Right cardiac atrium (tissue), 5 donors: Measurements from ENCODE around the gene AASDH. TPM values are rescaled to one million over a fixed set of nuclear protein-coding genes. Genes with fewer than 3 reads are reported as not detected.

Source experiments
- ATAC-seq, 2 donors: fragments of 200-7000 bp; cut with Tn5 transposase; one replicate each; pipeline versions ENCODE4 v1.8.0 to v1.9.1; 2020; ENCODE audit warnings: moderate library complexity in 2 of 2, mild to moderate bottlenecking in 1 of 2
- DNase-seq, 3 donors: peaks; one replicate each; pipeline ENCODE4 v3.0.0-alpha.2; 2020
- H3K27ac ChIP-seq: one replicate; pipeline ENCODE4 v1.5.1; 2013; ENCODE audit warnings: mild to moderate bottlenecking, low read length, control low read depth, moderate library complexity
- H3K27me3 ChIP-seq: one replicate; pipeline ENCODE4 v1.6.1; 2013; ENCODE audit not compliant: control insufficient read depth, insufficient read depth
- H3K4me1 ChIP-seq: one replicate; pipeline ENCODE4 v1.6.1; 2013; ENCODE audit warnings: low read length; ENCODE audit not compliant: control insufficient read depth, insufficient read depth
- H3K4me3 ChIP-seq: one replicate; pipeline ENCODE4 v1.5.1; 2013; ENCODE audit warnings: low read length, control low read depth
- H3K9me3 ChIP-seq: one replicate; pipeline ENCODE4 v1.6.1; 2013; ENCODE audit warnings: low read length; ENCODE audit not compliant: control insufficient read depth
- WGBS: extraction: QIAGEN DNeasy Blood & Tissue Kit; methylation state at CpG from one replicate; pipeline ENCODE4 v1.1.7; 2013; 5-methylcytosine and 5-hydroxymethylcytosine counted together
- intact Hi-C, 4 donors: fragments of 100-400 bp; cut with DNase I; formaldehyde crosslinking; loops; one replicate each; pipeline versions ENCODE4 v1.11.0 to v1.14.0; 2022 to 2023
- polyA plus RNA-seq: library from polyadenylated mRNA; stranded (reverse); fragments of 200-250 nt; gene quantifications from one replicate; pipeline ENCODE4 v1.2.3, GENCODE V29; 2013
- total RNA-seq, 4 donors: library from RNA; stranded (reverse); fragmentation: NEBNext Ultra II Directional; extraction: Animal tissue kit (Norgen Biotek cat#: 25700); gene quantifications; one replicate each; pipeline ENCODE4 v1.2.1, GENCODE V29; 2021
- donor health status: healthy with polysubstance abuse.
- donor health status: DM: no; HTN: yes; CAD: no.
- donor health status: DM: no; HTN: no; CAD: no.
- donor health status: DM: no; HTN: yes; CAD: no; lungs with severe emphysema.
- donor health status: DM: yes; HTN: yes; CAD: no.

Gene AASDH
- total and polyA plus RNA-seq, 5 donors = 3.0 to 9.8 (median 8.1) TPM

DNA sequence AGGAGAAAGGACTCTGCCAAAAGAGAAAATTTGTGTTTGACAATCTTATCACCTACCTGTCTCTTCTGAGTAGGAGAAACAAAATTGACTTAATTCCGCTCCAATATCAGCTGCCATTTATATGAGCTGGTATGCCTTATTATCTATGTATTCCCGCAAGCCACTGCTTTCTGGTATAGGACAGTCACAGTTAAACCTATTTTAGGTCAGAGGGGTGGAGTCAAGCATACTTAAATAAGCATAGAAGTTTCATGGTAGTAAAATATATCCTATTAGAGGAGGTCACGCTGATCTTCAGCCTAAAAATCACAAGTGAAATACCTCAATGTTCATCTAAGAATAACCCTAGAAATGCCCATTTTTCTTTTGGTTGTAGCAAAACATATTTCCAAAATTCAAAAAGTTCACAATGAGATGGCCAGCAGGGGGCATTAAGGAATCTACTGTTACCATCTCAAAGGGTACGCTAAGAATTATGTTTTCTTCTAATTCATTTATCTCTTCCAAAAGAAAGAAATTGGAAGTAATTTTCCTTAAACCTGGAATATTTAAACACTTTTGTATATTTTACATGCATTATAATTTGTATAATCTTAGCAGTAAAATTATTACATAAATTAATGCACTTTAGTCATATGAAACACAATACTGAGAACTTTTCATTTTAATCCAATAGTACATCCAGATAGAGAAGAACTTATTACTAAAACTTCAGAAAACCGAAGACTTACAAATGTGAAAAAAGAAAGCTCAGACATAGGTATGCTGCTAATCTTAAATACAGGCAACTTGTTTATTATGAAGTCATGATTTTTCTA lies 37.6 kb upstream of the AASDH start:
- Histone ChIP-seq H3K4me1 (no peaks in the 10 kb centered on the region), H3K4me3 (peak overlapping the region; percentile 48), H3K27ac (no peak overlapping the region), H3K9me3 (no peaks in the 10 kb centered on the region), H3K27me3 (no peaks in the 10 kb centered on the region)
- no peak for DNase-seq
- no peak for ATAC-seq
- intact Hi-C loops = loop anchor here in 2 of 4 donors (10.0 kb wide), 2 partner anchors 120 to 380 kb away; no protein-coding TSS in a partner anchor
- 47% methylated on average over 5 of the region's 5 CpGs for WGBS

DNA sequence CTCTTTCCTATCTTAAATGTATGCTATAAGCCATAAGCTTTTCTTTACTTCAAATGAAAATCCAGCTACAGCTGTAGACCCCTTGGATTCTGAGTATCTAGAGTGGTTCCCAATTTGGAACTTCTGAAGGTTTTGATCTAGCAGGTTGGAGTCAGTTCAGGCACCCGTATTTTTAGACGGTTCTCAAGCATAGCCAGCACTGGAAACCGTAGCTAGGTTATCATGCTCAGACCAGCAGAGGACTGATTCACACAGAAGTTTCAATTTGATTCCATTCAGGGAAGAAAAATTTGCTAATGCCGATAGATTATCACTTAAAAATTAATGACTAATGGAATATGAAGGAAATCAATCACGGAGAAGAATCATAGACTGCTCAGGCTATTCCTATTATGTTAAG lies 36.9 kb upstream of the AASDH start:
- intact Hi-C loops = loop anchor here in 2 of 4 donors (10.0 kb wide), 2 partner anchors 121 to 381 kb away; no protein-coding TSS in a partner anchor
- Histone ChIP-seq H3K9me3 (no peaks in the 10 kb centered on the region), H3K27me3 (no peaks in the 10 kb centered on the region), H3K4me3 (no peak overlapping the region), H3K27ac (no peak overlapping the region), H3K4me1 (no peaks in the 10 kb centered on the region)
- ATAC-seq = peak in 1 of 2 donors; percentile 31
- no peak for DNase-seq
- 78% methylated on average over 5 of the region's 5 CpGs for WGBS

DNA sequence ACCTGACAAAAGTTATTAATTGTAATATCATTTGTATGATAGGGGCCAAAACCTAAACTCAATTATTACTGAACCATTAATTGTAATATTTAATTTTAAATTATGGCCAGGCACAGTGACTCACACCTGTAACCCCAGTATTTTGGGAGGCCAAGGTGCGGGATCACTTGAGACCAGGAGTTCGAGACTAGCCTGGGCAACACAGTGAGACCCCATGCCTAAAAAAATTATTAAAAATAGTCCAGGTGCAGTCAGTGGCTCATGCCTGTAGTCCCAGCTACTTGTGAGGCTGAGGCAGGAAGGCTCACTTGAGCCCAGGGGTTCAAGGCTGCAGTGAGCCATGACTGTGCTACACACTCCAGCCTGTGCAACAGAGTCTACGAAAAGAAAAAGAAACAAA lies 30.1 kb upstream of the AASDH start:
- Histone ChIP-seq H3K4me1 (no peaks in the 10 kb centered on the region), H3K27ac (no peak overlapping the region), H3K4me3 (no peak overlapping the region), H3K9me3 (no peaks in the 10 kb centered on the region), H3K27me3 (no peaks in the 10 kb centered on the region)
- intact Hi-C loops = no loop called here
- 96% methylated on average over 3 of the region's 3 CpGs for WGBS
- ATAC-seq = no peak
- no peak for DNase-seq

DNA sequence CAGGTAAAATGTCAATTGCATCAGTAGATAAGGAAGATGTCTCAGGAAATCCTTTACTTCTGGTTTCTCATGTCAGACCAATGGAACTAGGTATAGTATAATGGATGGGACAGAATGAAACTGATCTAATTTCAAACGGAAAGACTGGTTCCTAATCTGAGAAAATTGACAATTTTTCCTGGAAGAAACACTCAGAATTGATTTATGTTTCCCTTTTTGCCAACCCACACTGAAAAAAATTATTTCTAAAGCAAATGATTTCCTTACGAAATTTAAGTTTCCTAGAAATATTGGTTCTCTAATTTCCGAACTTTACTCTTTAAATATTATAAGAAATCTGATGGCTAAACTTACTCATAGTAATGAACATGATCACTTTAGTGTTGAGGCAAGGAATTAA lies 29.1 kb upstream of the AASDH start:
- DNase-seq (no peak), ATAC-seq (no peak)
- Histone ChIP-seq H3K4me1 (no peaks in the 10 kb centered on the region), H3K4me3 (no peak overlapping the region), H3K27ac (no peak overlapping the region), H3K9me3 (no peaks in the 10 kb centered on the region), H3K27me3 (no peaks in the 10 kb centered on the region)
- intact Hi-C loops = no loop called here
- 75% methylated on average over 3 of the region's 3 CpGs for WGBS

DNA sequence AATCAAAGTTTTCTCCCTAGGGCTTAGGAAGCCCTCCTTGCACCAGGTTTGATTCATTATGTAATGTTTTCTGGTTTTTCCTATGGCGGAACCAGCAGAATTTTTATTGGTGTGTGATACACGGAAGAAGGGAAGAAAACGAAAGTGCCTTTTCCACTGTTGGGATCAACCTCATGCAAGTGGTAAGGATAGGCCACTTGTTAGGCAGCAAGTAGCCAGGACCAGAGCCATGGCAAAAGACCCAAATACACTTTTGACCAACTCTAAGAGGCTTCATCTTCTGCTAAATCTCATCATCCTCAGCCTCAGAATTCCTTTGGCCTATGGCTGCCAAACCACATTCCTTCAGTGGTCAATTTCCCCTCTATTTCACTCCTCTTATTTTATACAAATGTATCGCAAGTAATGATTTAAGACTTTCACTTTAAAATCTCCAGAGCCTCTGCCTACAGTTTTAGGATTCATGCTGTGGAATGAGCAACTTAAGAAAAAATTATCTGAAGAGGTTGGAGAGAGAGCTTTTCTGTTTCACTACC lies 26.9 kb upstream of the AASDH start:
- intact Hi-C loops = no loop called here
- no peak overlapping the region for H3K4me3 ChIP-seq
- no peaks in the 10 kb centered on the region for H3K27me3 ChIP-seq
- ATAC-seq (no peak), DNase-seq (no peak)
- H3K27ac ChIP-seq = no peak overlapping the region
- no peaks in the 10 kb centered on the region for H3K9me3 ChIP-seq
- WGBS = 78% methylated on average over 4 of the region's 4 CpGs
- no peaks in the 10 kb centered on the region for H3K4me1 ChIP-seq

DNA sequence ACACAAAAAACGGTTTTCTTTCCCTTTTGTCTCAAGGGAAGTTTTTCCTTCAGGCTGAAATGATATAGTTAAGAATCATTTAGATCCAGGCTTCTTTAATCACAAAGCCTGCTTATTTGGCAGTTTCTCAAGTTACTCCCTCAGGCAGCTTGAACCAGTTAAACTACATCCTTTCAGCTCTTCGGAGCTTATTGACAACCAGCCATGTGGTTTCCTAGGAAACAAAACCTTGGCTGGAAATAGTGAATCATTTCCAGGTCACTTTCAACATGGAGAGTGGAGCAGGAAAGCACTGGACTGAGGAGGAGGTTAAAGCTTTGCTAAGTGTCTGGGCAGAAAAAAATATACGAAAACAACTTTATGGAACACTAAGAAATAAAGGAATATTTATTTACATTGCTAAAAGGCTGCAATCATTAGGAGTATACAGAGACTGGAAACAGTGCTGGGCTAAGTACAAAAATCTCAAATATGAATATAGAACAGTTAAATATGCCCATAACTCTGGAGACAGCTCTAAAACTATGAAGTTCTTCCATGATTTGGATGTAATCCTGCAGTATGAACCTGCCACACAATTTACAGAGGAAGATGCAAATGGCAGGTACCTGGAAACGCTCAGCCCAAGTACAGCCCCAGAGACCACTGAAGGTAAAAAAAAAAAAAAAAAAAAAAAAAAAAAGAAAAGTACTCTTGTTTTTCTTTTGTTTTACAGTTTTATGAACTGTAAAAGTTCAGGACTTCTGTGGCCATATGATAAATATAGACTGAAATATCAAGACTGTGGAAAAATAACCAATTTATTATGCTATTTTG lies 23.2 kb upstream of the AASDH start:
- peak; percentile 96 to 98 for ATAC-seq
- H3K27ac ChIP-seq = no peak overlapping the region
- H3K27me3 ChIP-seq = no peaks in the 10 kb centered on the region
- intact Hi-C loops = no loop called here
- H3K4me1 ChIP-seq = no peaks in the 10 kb centered on the region
- peak overlapping the region; percentile 51 for H3K4me3 ChIP-seq
- H3K9me3 ChIP-seq = no peaks in the 10 kb centered on the region
- WGBS = 29% methylated on average over 4 of the region's 4 CpGs
- no peak for DNase-seq

DNA sequence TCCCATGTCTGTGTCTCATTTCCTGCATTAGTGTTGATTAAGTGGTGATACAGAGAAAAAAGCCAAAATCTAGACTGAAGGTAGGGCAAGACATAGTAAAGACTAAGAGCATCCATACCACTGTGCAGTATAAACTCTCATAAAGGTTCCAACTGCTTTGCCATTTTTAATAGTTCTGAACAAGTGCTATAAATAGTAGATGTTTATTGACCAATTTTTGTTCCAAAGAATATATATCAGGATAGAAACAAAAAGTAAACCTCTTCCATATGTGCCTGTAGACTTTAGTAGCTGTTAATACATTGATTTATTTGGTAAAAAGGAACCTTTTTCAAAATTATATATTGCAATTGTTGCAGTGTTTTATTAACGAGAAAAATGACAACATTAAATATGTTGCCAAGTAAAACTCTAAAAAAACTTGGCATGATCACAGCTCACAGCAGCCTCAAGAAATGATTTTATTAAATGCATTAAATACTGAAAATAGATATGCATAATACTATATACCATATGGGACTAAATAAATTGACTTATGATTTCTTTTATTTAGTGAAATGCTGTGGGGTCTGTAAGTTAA lies 22.3 kb upstream of the AASDH start:
- no peak overlapping the region for H3K4me3 ChIP-seq
- H3K9me3 ChIP-seq = no peaks in the 10 kb centered on the region
- no peaks in the 10 kb centered on the region for H3K27me3 ChIP-seq
- ATAC-seq = no peak
- intact Hi-C loops = no loop called here
- H3K4me1 ChIP-seq = no peaks in the 10 kb centered on the region
- 23% methylated on average over 1 of the region's 1 CpG for WGBS
- no peak for DNase-seq
- no peak overlapping the region for H3K27ac ChIP-seq

DNA sequence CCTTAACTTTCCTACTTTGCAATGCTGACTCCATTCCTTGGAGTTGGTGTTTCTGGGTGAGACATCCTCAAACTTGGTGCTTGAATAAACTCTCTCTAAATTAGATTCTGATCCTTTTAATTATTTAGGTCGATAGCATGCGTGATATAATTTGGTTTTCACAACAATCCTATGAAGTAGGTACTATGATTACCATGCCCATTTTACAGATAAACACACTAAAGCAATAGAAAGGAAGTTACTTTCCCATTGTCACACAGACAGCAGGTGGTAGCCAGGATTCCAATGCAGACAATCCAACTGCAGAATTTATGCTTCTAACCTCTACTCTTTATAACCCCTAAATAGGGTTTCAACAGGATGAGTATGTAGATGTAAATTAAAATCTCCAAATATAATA lies 21.7 kb upstream of the AASDH start:
- DNase-seq = no peak
- intact Hi-C loops = no loop called here
- H3K27me3 ChIP-seq = no peaks in the 10 kb centered on the region
- no peaks in the 10 kb centered on the region for H3K4me1 ChIP-seq
- WGBS = 92% methylated on average over 2 of the region's 2 CpGs
- H3K4me3 ChIP-seq = no peak overlapping the region
- no peak overlapping the region for H3K27ac ChIP-seq
- no peak for ATAC-seq
- H3K9me3 ChIP-seq = no peaks in the 10 kb centered on the region

DNA sequence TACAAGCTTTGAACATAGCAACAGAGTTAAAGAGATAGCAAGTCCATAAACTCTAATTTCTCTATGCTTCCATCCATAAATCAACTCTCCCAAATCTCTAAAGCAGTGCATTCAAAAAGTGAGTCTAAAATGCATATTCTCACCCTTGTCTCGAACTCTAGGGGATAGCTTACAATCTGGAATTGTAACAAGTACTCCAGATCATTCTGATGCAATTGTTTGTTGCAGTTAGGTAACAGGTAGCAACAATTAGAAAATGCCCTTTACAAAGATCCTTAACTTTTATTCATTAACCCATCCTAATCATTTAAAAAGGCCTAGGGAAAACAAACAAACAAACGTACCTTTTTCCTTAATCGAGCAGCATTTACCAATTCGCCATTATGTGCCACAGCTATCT lies 18.9 kb upstream of the AASDH start:
- no peak for DNase-seq
- Histone ChIP-seq H3K27ac (no peak overlapping the region), H3K4me1 (no peaks in the 10 kb centered on the region), H3K9me3 (no peaks in the 10 kb centered on the region), H3K27me3 (no peaks in the 10 kb centered on the region), H3K4me3 (no peak overlapping the region)
- 94% methylated on average over 4 of the region's 4 CpGs for WGBS
- intact Hi-C loops = no loop called here
- no peak for ATAC-seq

DNA sequence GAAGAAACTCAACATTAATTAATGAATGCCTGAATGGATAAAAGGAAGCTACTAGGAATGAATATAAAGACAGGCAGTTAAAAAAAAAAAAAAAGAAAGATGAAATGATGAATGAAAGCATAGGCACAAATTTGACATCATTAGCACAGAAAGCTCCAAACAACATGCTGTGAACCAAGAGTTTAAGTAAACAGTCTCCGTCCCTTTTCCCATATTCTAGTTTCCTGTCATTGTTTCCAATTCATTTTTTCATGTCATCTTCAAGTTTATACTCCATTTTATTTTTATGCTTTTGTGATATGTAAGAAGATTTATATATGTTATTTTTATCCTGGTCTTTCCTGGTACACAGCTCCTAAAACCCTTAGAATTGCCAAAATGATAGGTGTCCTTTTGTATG lies 17.7 kb upstream of the AASDH start:
- no peaks in the 10 kb centered on the region for H3K4me1 ChIP-seq
- DNase-seq = no peak
- ATAC-seq = no peak
- 81% methylated on average over 1 of the region's 1 CpG for WGBS
- H3K27me3 ChIP-seq = no peaks in the 10 kb centered on the region
- H3K27ac ChIP-seq = no peak overlapping the region
- H3K4me3 ChIP-seq = no peak overlapping the region
- H3K9me3 ChIP-seq = no peaks in the 10 kb centered on the region
- intact Hi-C loops = no loop called here

DNA sequence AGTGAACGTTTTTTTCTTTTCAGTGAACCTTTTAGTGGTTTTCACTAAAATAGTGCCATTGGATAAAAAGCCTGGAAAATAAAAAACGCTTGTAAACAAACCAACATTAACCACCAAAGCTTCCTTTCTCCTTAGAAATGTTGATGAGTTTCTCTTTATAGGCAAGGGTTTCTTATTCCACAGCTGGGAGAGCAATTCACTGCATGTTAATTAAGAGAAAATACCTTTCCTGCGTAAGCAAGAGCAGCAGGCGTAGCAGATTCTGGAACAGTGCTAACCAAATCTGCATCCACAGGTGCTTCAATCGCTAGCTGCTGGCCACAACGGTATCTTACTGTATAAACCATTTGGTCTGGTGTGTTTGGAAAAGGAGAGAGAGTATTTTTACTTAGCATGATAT lies 13.3 kb upstream of the AASDH start:
- ATAC-seq (no peak), DNase-seq (no peak)
- intact Hi-C loops = no loop called here
- 85% methylated on average over 6 of the region's 6 CpGs for WGBS
- Histone ChIP-seq H3K27me3 (no peaks in the 10 kb centered on the region), H3K27ac (no peak overlapping the region), H3K4me3 (no peak overlapping the region), H3K9me3 (no peaks in the 10 kb centered on the region), H3K4me1 (no peaks in the 10 kb centered on the region)
